Activated CD8-positive, alpha-beta T cell treated with anti-CD3 and anti-CD28 coated beads for 36 hours (primary cell): ENCODE data around the gene PFDN4. TPM values are rescaled to one million over a fixed set of nuclear protein-coding genes. Genes with fewer than 3 reads are reported as not detected.

Experiments used
- ATAC-seq: fragments of 200-7000 bp; cut with Tn5 transposase; one replicate; pipeline ENCODE4 v1.10.0; 2021; ENCODE audit warnings: mild to moderate bottlenecking, moderate library complexity
- CTCF ChIA-PET: fragments of 350-600 bp; sonication (Branson Sonifier 250); formaldehyde crosslinking; loops from one replicate; lab custom pipeline; 2021; ENCODE audit warnings: antibody characterized with exemption; lab: Charles Lee
- POLR2A ChIA-PET: fragments of 350-600 bp; sonication (Branson Sonifier 250); formaldehyde crosslinking; loops from one replicate; lab custom pipeline; 2021; ENCODE audit warnings: antibody characterized with exemption; lab: Charles Lee
- DNase-seq: peaks from one replicate; pipeline ENCODE4 v3.0.0-alpha.2; 2020
- H3K27ac Mint-ChIP-seq: one replicate; pipeline ENCODE4 v1.8.0; 2021; ENCODE audit warnings: mild to moderate bottlenecking, mixed read lengths
- H3K27me3 Mint-ChIP-seq: one replicate; pipeline ENCODE4 v1.8.0; 2021; ENCODE audit warnings: mixed read lengths
- H3K36me3 Mint-ChIP-seq: one replicate; pipeline ENCODE4 v1.8.0; 2021; ENCODE audit warnings: low read depth, mixed read lengths
- H3K4me1 Mint-ChIP-seq: one replicate; pipeline ENCODE4 v1.8.0; 2021; ENCODE audit warnings: low read depth, mixed read lengths
- H3K4me3 Mint-ChIP-seq: one replicate; pipeline ENCODE4 v1.8.0; 2021; ENCODE audit warnings: mild to moderate bottlenecking, moderate library complexity, mixed read lengths
- H3K9me3 Mint-ChIP-seq: one replicate; pipeline ENCODE4 v1.8.0; 2021; ENCODE audit warnings: mixed read lengths
- intact Hi-C: fragments of 100-400 bp; cut with micrococcal nuclease; formaldehyde crosslinking; loops from one replicate; pipeline ENCODE4 v1.10.0; 2022
- total RNA-seq, 2 experiments: library from RNA; stranded (reverse); gene quantifications; one replicate each; pipeline ENCODE4 v1.2.3, GENCODE V29; 2021
- TF ChIP-seq, protein P1 (sequence below): fragments of 200-600 bp; IDR thresholded peaks from one replicate; pipeline ENCODE4 v1.8.0; 2022; ENCODE audit warnings: antibody characterized with exemption, mild to moderate bottlenecking

PFDN4 gene
- total RNA-seq, 2 experiments from 2014 or later: 31.1 to 37.4 TPM

- intact Hi-C loops: no loop called here
- CTCF ChIA-PET: interaction anchor here (0.9 to 1.0 kb wide), 2 partner anchors 12 to 92 kb away, joined by 3 to 4 read pairs; partner anchors contain the start of gene PFDN4
- ATAC-seq: no peak
Observed at GRCh38 chr20:54195483-54196472, 12.1 kb upstream of the PFDN4 start.

DNA sequence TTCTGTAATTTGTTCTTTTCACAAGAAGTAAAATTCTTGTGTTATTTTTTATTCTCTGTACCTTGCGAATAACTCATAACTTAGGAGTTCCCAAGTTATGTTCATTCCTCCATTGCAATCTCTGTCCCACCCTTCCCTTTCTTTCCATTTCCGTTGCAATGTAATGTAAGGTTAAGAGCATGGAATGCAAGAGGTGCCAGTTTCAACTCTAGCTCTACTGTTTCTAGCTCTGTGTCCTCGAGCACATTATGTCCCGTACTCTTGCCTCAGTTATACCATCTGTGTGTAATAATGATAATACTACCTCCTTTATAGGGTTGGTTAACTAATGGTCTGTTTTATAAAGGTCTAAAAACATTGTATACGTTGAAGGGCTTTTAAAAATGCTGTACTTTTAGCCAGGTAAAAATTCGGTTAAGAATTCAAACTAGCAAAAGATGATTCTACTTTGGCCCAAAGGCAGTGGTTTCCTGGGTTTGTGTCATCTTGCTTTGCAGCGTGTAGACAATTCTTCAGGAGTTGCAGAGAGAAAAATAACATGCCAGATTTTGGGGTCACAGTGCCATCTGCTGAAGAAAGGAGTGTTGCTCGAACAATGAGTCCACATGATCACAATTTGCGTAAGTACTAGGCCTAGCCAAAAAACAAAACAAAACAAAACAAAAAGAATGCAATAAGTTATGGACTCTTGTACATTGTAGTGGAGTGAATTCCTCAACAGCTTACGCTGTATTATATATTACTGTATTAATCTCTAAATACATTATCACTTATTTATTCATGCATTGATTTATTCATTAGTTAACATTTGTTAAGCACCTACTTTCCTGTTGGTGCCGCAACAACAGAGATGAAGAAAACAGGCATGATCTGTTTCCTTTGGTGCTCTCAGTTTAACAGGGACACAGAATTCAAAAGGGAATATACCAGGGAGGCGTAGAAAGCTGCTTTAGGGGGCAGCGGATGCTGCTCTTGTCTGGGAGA, 10.0 kb upstream of the PFDN4 start:
- CTCF ChIA-PET: interaction anchor here (1.0 to 5.5 kb wide), 6 partner anchors 10 to 104 kb away, joined by 3 to 130 read pairs (median 24); partner anchors contain the start of gene PFDN4
- Mint-ChIP-seq H3K27ac (no peak overlapping the region), H3K9me3 (no peaks in the 10 kb centered on the region), H3K27me3 (peaks cover 3% of the 10 kb centered on the region), H3K4me3 (no peak overlapping the region), H3K36me3 (no peaks in the 10 kb centered on the region), H3K4me1 (no peaks in the 10 kb centered on the region)
- POLR2A ChIA-PET: no interaction called here
- intact Hi-C loops: loop anchor here (2.0 kb wide), 1 partner anchor 101 kb away; no protein-coding TSS in a partner anchor
- DNase-seq (no peak), ATAC-seq (no peak)
- TF ChIP-seq, protein P1, sequence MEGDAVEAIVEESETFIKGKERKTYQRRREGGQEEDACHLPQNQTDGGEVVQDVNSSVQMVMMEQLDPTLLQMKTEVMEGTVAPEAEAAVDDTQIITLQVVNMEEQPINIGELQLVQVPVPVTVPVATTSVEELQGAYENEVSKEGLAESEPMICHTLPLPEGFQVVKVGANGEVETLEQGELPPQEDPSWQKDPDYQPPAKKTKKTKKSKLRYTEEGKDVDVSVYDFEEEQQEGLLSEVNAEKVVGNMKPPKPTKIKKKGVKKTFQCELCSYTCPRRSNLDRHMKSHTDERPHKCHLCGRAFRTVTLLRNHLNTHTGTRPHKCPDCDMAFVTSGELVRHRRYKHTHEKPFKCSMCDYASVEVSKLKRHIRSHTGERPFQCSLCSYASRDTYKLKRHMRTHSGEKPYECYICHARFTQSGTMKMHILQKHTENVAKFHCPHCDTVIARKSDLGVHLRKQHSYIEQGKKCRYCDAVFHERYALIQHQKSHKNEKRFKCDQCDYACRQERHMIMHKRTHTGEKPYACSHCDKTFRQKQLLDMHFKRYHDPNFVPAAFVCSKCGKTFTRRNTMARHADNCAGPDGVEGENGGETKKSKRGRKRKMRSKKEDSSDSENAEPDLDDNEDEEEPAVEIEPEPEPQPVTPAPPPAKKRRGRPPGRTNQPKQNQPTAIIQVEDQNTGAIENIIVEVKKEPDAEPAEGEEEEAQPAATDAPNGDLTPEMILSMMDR: no peak

More at GRCh38 chr20:54195483-54196472, 12.1 kb upstream of the PFDN4 start:
- no peak for DNase-seq
- peaks cover 8% of the 10 kb centered on the region for H3K27me3 Mint-ChIP-seq
- POLR2A ChIA-PET: no interaction called here
- no peaks in the 10 kb centered on the region for H3K9me3 Mint-ChIP-seq
- no peaks in the 10 kb centered on the region for H3K4me1 Mint-ChIP-seq
- no peak overlapping the region for H3K27ac Mint-ChIP-seq
- no peaks in the 10 kb centered on the region for H3K36me3 Mint-ChIP-seq
- H3K4me3 Mint-ChIP-seq: no peak overlapping the region
- TF ChIP-seq, protein P1: no peak

DNA sequence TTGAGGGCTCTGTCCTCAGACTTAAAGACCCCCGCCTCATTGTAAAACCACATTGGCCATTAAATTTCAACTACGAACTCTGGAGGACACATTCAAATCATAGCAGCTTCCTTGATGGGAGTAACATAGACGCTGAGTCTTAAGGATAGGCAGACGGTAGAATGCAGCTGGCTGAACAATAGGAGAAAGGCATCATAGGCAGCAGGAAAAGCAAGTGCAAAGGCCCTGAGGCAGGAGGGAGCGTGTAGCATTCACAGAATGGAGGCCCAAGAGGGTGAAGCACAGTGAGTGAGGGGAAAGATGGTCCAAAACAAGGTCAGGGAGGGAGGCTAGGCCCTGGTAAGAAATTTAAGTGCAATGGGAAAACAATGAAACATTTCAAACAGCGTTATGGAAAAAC, 8.6 kb upstream of the PFDN4 start:
- Mint-ChIP-seq H3K27me3 (peaks cover 3% of the 10 kb centered on the region), H3K4me3 (no peak overlapping the region), H3K27ac (no peak overlapping the region), H3K4me1 (no peaks in the 10 kb centered on the region), H3K36me3 (no peaks in the 10 kb centered on the region), H3K9me3 (no peaks in the 10 kb centered on the region)
- ATAC-seq (no peak), DNase-seq (no peak)
- intact Hi-C loops: loop anchor here (2.0 kb wide), 1 partner anchor 102 kb away; no protein-coding TSS in a partner anchor
- ChIA-PET POLR2A (interaction anchor here (0.7 to 2.0 kb wide), 2 partner anchors 8 to 93 kb away, joined by 3 to 6 read pairs; no protein-coding TSS in a partner anchor), CTCF (interaction anchor here (0.6 to 5.5 kb wide), 26 partner anchors 10 to 619 kb away, joined by 3 to 130 read pairs (median 5); partner anchors contain the start of gene PFDN4)
- TF ChIP-seq, protein P1: no peak

- ChIA-PET POLR2A (interaction anchor here (0.7 to 2.0 kb wide), 2 partner anchors 8 to 93 kb away, joined by 3 to 6 read pairs; no protein-coding TSS in a partner anchor), CTCF (interaction anchor here (0.6 to 5.5 kb wide), 35 partner anchors 9 to 620 kb away, joined by 3 to 130 read pairs (median 4); partner anchors contain the start of gene PFDN4)
- TF ChIP-seq, protein P1: peak; percentile 93
- Mint-ChIP-seq H3K4me1 (no peaks in the 10 kb centered on the region), H3K4me3 (no peak overlapping the region), H3K36me3 (no peaks in the 10 kb centered on the region), H3K9me3 (no peaks in the 10 kb centered on the region), H3K27me3 (peaks cover 3% of the 10 kb centered on the region), H3K27ac (no peak overlapping the region)
- DNase-seq (peak; percentile 81), ATAC-seq (peak; percentile 76)
- intact Hi-C loops: loop anchor here (2.0 kb wide), 2 partner anchors 97 to 103 kb away; no protein-coding TSS in a partner anchor
Observed at GRCh38 chr20:54199721-54200176, 8.1 kb upstream of the PFDN4 start.
